IMR-90 (cell line): ENCODE measurements around the gene CDKN2D. TPM values are rescaled to one million over a fixed set of nuclear protein-coding genes. Genes with fewer than 3 reads are reported as not detected.

Experiments
- ATAC-seq: fragments of 200-7000 bp; cut with Tn5 transposase; 2 replicates; pipeline ENCODE4 v1.9.1; 2020; ENCODE audit warnings: low read depth, mild to moderate bottlenecking, moderate library complexity
- BruUV-seq: library from RNA; stranded (reverse); fragments of 400-500 nt; replicated peaks from 2 replicates; lab custom pipeline; 2021; lab: Mats Ljungman, UMichigan
- CTCF ChIA-PET: fragments of 300-600 bp; formaldehyde crosslinking; extraction: SDS; loops from one replicate; lab custom pipeline; 2021; ENCODE audit warnings: antibody characterized with exemption; lab: Yijun Ruan, JAX
- POLR2A ChIA-PET: fragments of 300-600 bp; sonication (Branson Sonifier 250); formaldehyde crosslinking; loops from one replicate; lab custom pipeline; 2022; ENCODE audit warnings: antibody characterized with exemption; ENCODE audit not compliant: unreplicated experiment; lab: Charles Lee
- DNase-seq: peaks from one replicate; pipeline ENCODE4 v3.0.0; 2013
- H2AFZ ChIP-seq: replicated peaks from 2 replicates; pipeline ENCODE3; 2013; ENCODE audit warnings: low read length, mild to moderate bottlenecking; ENCODE audit not compliant: poor library complexity
- H2AK5ac ChIP-seq: 2 replicates; pipeline ENCODE4 v1.6.1; 2013; ENCODE audit warnings: low read depth, low read length, inconsistent platforms
- H2AK9ac ChIP-seq: replicated peaks from 2 replicates; pipeline ENCODE3; 2013; ENCODE audit warnings: mild to moderate bottlenecking, low read depth, low read length, moderate library complexity; ENCODE audit not compliant: poor library complexity
- H2BK120ac ChIP-seq: 2 replicates; pipeline ENCODE4 v1.6.1; 2013; ENCODE audit warnings: low read depth, low read length, inconsistent platforms
- H2BK15ac ChIP-seq: 3 replicates; pipeline ENCODE4 v1.6.1; 2013; ENCODE audit warnings: low read depth, low read length, inconsistent platforms
- H2BK20ac ChIP-seq: 2 replicates; pipeline ENCODE4 v1.6.1; 2013; ENCODE audit warnings: low read depth, mild to moderate bottlenecking, inconsistent platforms, low read length, moderate library complexity
- H2BK5ac ChIP-seq: 2 replicates; pipeline ENCODE4 v1.6.1; 2013; ENCODE audit warnings: mild to moderate bottlenecking, low read depth, low read length, inconsistent platforms; ENCODE audit not compliant: poor library complexity, severe bottlenecking
- H3K14ac ChIP-seq: replicated peaks from 2 replicates; pipeline ENCODE4 v1.6.1; 2013; ENCODE audit warnings: low read depth, low read length, inconsistent platforms
- H3K18ac ChIP-seq: 2 replicates; pipeline ENCODE4 v1.6.1; 2013; ENCODE audit warnings: low read depth, low read length, control low read depth
- H3K23ac ChIP-seq: 2 replicates; pipeline ENCODE4 v1.6.1; 2013; ENCODE audit warnings: low read depth, low read length, inconsistent platforms
- H3K27ac ChIP-seq: 2 replicates; pipeline ENCODE4 v1.5.1; 2013; ENCODE audit warnings: mild to moderate bottlenecking, control low read depth, low read length; ENCODE audit not compliant: insufficient read depth
- H3K27me3 ChIP-seq: 2 replicates; pipeline ENCODE4 v1.6.1; 2013; ENCODE audit warnings: low read length; ENCODE audit not compliant: control insufficient read depth, insufficient read depth
- H3K36me3 ChIP-seq: 2 replicates; pipeline ENCODE4 v1.6.1; 2013; ENCODE audit warnings: low read length, mixed read lengths; ENCODE audit not compliant: control insufficient read depth, insufficient read depth
- H3K4ac ChIP-seq: 2 replicates; pipeline ENCODE4 v1.6.1; 2013; ENCODE audit warnings: low read depth, low read length, inconsistent platforms
- H3K4me1 ChIP-seq: 2 replicates; pipeline ENCODE4 v1.6.1; 2013; ENCODE audit warnings: low read length, mixed read lengths; ENCODE audit not compliant: control insufficient read depth, insufficient read depth
- H3K4me2 ChIP-seq: 2 replicates; pipeline ENCODE4 v1.6.1; 2013; ENCODE audit warnings: low read depth, mild to moderate bottlenecking, control low read depth, low read length, moderate library complexity
- H3K4me3 ChIP-seq: 2 replicates; pipeline ENCODE4 v1.5.1; 2013; ENCODE audit warnings: low read depth, mild to moderate bottlenecking, control low read depth, low read length, moderate library complexity; ENCODE audit not compliant: insufficient read depth
- H3K56ac ChIP-seq: 2 replicates; pipeline ENCODE4 v1.6.1; 2013; ENCODE audit warnings: low read length, inconsistent platforms; ENCODE audit not compliant: insufficient read depth; ENCODE audit errors: extremely low read depth
- H3K79me1 ChIP-seq, 2 experiments: 2 replicates each; pipeline ENCODE4 v1.6.1; 2013; ENCODE audit warnings: low read length in 2 of 2, inconsistent platforms in 1 of 2, low read depth in 1 of 2
- H3K9ac ChIP-seq: 2 replicates; pipeline ENCODE4 v1.6.1; 2013; ENCODE audit warnings: low read depth, low read length, control low read depth
- H3K9me1 ChIP-seq: 2 replicates; pipeline ENCODE4 v1.6.1; 2013; ENCODE audit warnings: low read length, inconsistent platforms; ENCODE audit not compliant: insufficient read depth
- H3K9me3 ChIP-seq: 2 replicates; pipeline ENCODE4 v1.6.1; 2013; ENCODE audit warnings: low read length; ENCODE audit not compliant: control insufficient read depth, insufficient read depth
- H4K20me1 ChIP-seq: 2 replicates; pipeline ENCODE4 v1.6.1; 2013; ENCODE audit warnings: low read length, inconsistent platforms; ENCODE audit not compliant: insufficient read depth
- H4K5ac ChIP-seq: 2 replicates; pipeline ENCODE4 v1.6.1; 2013; ENCODE audit warnings: mild to moderate bottlenecking, low read depth, low read length, control low read depth
- H4K8ac ChIP-seq, 2 experiments: 2 replicates each; pipeline ENCODE4 v1.6.1; 2013; ENCODE audit warnings: low read depth in 2 of 2, low read length in 2 of 2, control low read depth in 1 of 2, inconsistent platforms in 1 of 2
- H4K91ac ChIP-seq: 2 replicates; pipeline ENCODE4 v1.6.1; 2013; ENCODE audit warnings: low read depth, low read length, inconsistent platforms; ENCODE audit not compliant: insufficient read depth
- CEBPB ChIP-seq: IDR thresholded peaks from 2 replicates; pipeline ENCODE4 v1.6.1; 2012; ENCODE audit warnings: low read depth, low read length, improper control_type of control experiment
- CTCF ChIP-seq: conservative IDR thresholded peaks from 2 replicates; pipeline ENCODE4 v1.5.1; 2012; ENCODE audit warnings: mild to moderate bottlenecking, low read depth, low read length, improper control_type of control experiment
- FOS ChIP-seq: fragments of 150-350 bp; IDR thresholded peaks from 2 replicates; pipeline ENCODE4 v1.6.1; 2016; ENCODE audit warnings: low read depth, low read length
- MAZ ChIP-seq: IDR thresholded peaks from 2 replicates; pipeline ENCODE4 v1.6.1; 2012; ENCODE audit warnings: low read depth, mild to moderate bottlenecking, low read length, improper control_type of control experiment, moderate library complexity, borderline replicate concordance
- MXI1 ChIP-seq: IDR thresholded peaks from 2 replicates; pipeline ENCODE4 v1.6.1; 2012; ENCODE audit warnings: low read depth, mild to moderate bottlenecking, low read length, moderate library complexity, borderline replicate concordance
- NFE2L2 ChIP-seq: fragments of 150-350 bp; IDR thresholded peaks from 2 replicates; pipeline ENCODE4 v1.6.1; 2016; ENCODE audit warnings: low read depth, mild to moderate bottlenecking, low read length
- RAD21 ChIP-seq: IDR thresholded peaks from 2 replicates; pipeline ENCODE4 v1.6.1; 2012; ENCODE audit warnings: low read length, improper control_type of control experiment
- RCOR1 ChIP-seq: IDR thresholded peaks from 2 replicates; pipeline ENCODE4 v1.6.1; 2012; ENCODE audit warnings: mild to moderate bottlenecking, low read length, improper control_type of control experiment; ENCODE audit not compliant: insufficient replicate concordance
- RFX5 ChIP-seq: IDR thresholded peaks from 2 replicates; pipeline ENCODE4 v1.8.0; 2012; ENCODE audit warnings: low read depth, mild to moderate bottlenecking, low read length, moderate library complexity
- SMC3 ChIP-seq: fragments of 150-350 bp; IDR thresholded peaks from 2 replicates; pipeline ENCODE4 v1.6.1; 2016; ENCODE audit warnings: low read depth, mild to moderate bottlenecking, antibody characterized with exemption, low read length, moderate library complexity
- WGBS, 2 experiments: methylation state at CpG; one replicate each; pipeline versions ENCODE4 v1.1.5 to v1.1.7; 2013; ENCODE audit warnings: missing lambda C conversion rate in 2 of 2; ENCODE audit not compliant: insufficient read length in 1 of 2; ENCODE audit errors: extremely low coverage in 2 of 2; 5-methylcytosine and 5-hydroxymethylcytosine counted together
- dilution Hi-C: fragments of 300-500 bp; cut with HindIII; formaldehyde crosslinking; loops from one replicate; pipeline ENCODE4 v1.14.3; 2018; ENCODE audit warnings: low sequenced_read_pairs; ENCODE audit not compliant: unreplicated experiment
- in situ Hi-C: fragments of 300-500 bp; cut with MboI; formaldehyde crosslinking; loops from 3 replicates; pipeline ENCODE4 v1.14.3; 2019; ENCODE audit warnings: low sequenced_read_pairs, inconsistent platforms, mixed read lengths
- intact Hi-C: fragments of 100-400 bp; cut with micrococcal nuclease; formaldehyde crosslinking; loops from 2 replicates; pipeline ENCODE4 v1.10.0; 2022
- polyA plus RNA-seq, 3 experiments: library from polyadenylated mRNA; depleted of rRNA; stranded (reverse); fragments of >200 nt; gene quantifications; 2 replicates each; pipeline ENCODE4 v1.2.3, GENCODE V29; 2012; ENCODE audit warnings: low replicate concordance in 1 of 3
- total RNA-seq: library from RNA; depleted of rRNA; stranded (reverse); fragments of >200 nt; gene quantifications from 2 replicates; pipeline ENCODE4 v1.2.3, GENCODE V29; 2012

CDKN2D gene
- total and polyA plus RNA-seq, 2 of the 4 experiments (the other 2 are of a cell fraction), result 3.6 to 8.5 TPM

- no peaks in the 10 kb centered on the region; the same call in 1 of the 2 replicates for H3K4me1 ChIP-seq
- H2AK9ac ChIP-seq, result no peak overlapping the region
- H3K79me1 ChIP-seq, result no peaks in the 10 kb centered on the region
- H2AK5ac ChIP-seq, result no peak overlapping the region
- no peaks in the 10 kb centered on the region; the same call in 1 of the 2 replicates for H3K9me1 ChIP-seq
- H3K4me3 ChIP-seq, result no peak overlapping the region
- H2BK5ac ChIP-seq, result no peak overlapping the region
- no peak overlapping the region for H3K56ac ChIP-seq
- no peak overlapping the region for H3K4ac ChIP-seq
- ChIA-PET CTCF (no interaction called here), POLR2A (no interaction called here)
- intact Hi-C loops (no loop called here), in situ Hi-C loops (no loop called here), dilution Hi-C loops (no loop called here)
- no peaks in the 10 kb centered on the region for H3K9me3 ChIP-seq
- H3K9ac ChIP-seq, result no peak overlapping the region
- H2BK15ac ChIP-seq, result no peak overlapping the region
- H3K18ac ChIP-seq, result no peak overlapping the region
- no peak overlapping the region for H3K27ac ChIP-seq
- no peak overlapping the region for H3K23ac ChIP-seq
- H3K27me3 ChIP-seq, result peaks cover 23% of the 10 kb centered on the region
- H4K8ac ChIP-seq, result no peak overlapping the region
- H2BK20ac ChIP-seq, result no peak overlapping the region
- H3K14ac ChIP-seq, result no peak overlapping the region
- no peak overlapping the region for H2AFZ ChIP-seq
- H4K5ac ChIP-seq, result no peak overlapping the region
- H3K4me2 ChIP-seq, result no peak overlapping the region
- no peak overlapping the region for H4K91ac ChIP-seq
- ATAC-seq (no peak), DNase-seq (no peak)
- no peak for TF ChIP-seq MAZ
- TF ChIP-seq NFE2L2, result no peak
- TF ChIP-seq RFX5, result no peak
- no peak for TF ChIP-seq MXI1
- TF ChIP-seq SMC3, result no peak
- no peak for TF ChIP-seq CEBPB
- TF ChIP-seq FOS, result no peak
- TF ChIP-seq RCOR1, result no peak
- TF ChIP-seq CTCF, result no peak
- TF ChIP-seq RAD21, result no peak
- H3K36me3 ChIP-seq, result no peaks in the 10 kb centered on the region
- H2BK120ac ChIP-seq, result no peak overlapping the region
- no peaks in the 10 kb centered on the region for H4K20me1 ChIP-seq
- no TSS peak for BruUV-seq
- WGBS, 2 experiments, result no CpG with 5 or more reads among the region's 7 CpGs
Observed at GRCh38 chr19:10593148-10593547, 24.4 kb upstream of the CDKN2D start.
